OCI-LY3 (cell line): ENCODE measurements around the gene CEP104.

Source experiments
- CTCF ChIP-seq: fragments of 200-600, 300-600 bp; sonication (generic); IDR thresholded peaks from 2 replicates; pipeline ENCODE4 v1.5.1; 2014; ENCODE audit warnings: antibody characterized with exemption, low read length, low read depth
- EZH2phosphoT487 ChIP-seq: fragments of 200-600 bp; shearing (Covaris generic); IDR thresholded peaks from 2 replicates; pipeline ENCODE4 v1.6.1; 2018; ENCODE audit warnings: antibody characterized with exemption, mixed run types, low read depth

GRCh38 chr1:3785045-3785444 is 72.0 kb downstream of the CEP104 start:
- TF ChIP-seq CTCF (no peak), EZH2phosphoT487 (no peak)
